GM12878 (cell line): ENCODE data around the gene CHCHD6.

ENCODE experiments used
- BACH1 ChIP-seq: fragments of 450-650 bp; IDR thresholded peaks from 2 replicates; pipeline ENCODE4 v1.6.1; 2017; ENCODE audit warnings: mild to moderate bottlenecking, borderline replicate concordance
- BMI1 ChIP-seq: fragments of 450-650 bp; IDR thresholded peaks from 2 replicates; pipeline ENCODE4 v1.6.1; 2016; ENCODE audit warnings: mild to moderate bottlenecking, moderate library complexity, borderline replicate concordance
- EZH2 ChIP-seq: IDR thresholded peaks from 2 replicates; pipeline ENCODE4 v1.6.1; 2012; ENCODE audit warnings: low read depth, mild to moderate bottlenecking, control low read depth, inconsistent platforms, low read length, borderline replicate concordance; ENCODE audit not compliant: control insufficient read depth
- FOXM1 ChIP-seq: IDR thresholded peaks from 2 replicates; pipeline ENCODE4 v1.6.1; 2012; ENCODE audit warnings: low read depth, mild to moderate bottlenecking, inconsistent platforms, low read length, moderate library complexity
- RAD21 ChIP-seq: IDR thresholded peaks from 2 replicates; pipeline ENCODE4 v1.6.1; 2011; ENCODE audit warnings: mild to moderate bottlenecking, low read depth, low read length, moderate library complexity; ENCODE audit not compliant: insufficient read depth
- SIX5 ChIP-seq: IDR thresholded peaks from 2 replicates; pipeline ENCODE4 v1.6.1; 2011; ENCODE audit warnings: mild to moderate bottlenecking, low read depth, low read length, moderate library complexity; ENCODE audit not compliant: severe bottlenecking
- SP1 ChIP-seq: IDR thresholded peaks from one replicate; pipeline ENCODE4 v1.6.1; 2011; ENCODE audit warnings: low read depth, low read length
- TF ChIP-seq, protein P1 (sequence below): IDR thresholded peaks from 2 replicates; pipeline ENCODE4 v1.6.1; 2011; ENCODE audit warnings: low read depth, low read length, improper control_type of control experiment, borderline replicate concordance
- TF ChIP-seq, protein P2 (sequence below), 3 experiments: IDR thresholded peaks in 2 of 3; conservative IDR thresholded peaks in 1 of 3; 2 replicates each; pipeline ENCODE4 v1.5.1; 2011; ENCODE audit warnings: low read depth in 3 of 3, low read length in 3 of 3, mild to moderate bottlenecking in 3 of 3, control low read depth in 2 of 3, moderate library complexity in 2 of 3, inconsistent platforms in 1 of 3, mixed read lengths in 1 of 3; ENCODE audit not compliant: control insufficient read depth in 2 of 3, insufficient read depth in 1 of 3; ENCODE audit errors: extremely low read depth in 1 of 3

DNA sequence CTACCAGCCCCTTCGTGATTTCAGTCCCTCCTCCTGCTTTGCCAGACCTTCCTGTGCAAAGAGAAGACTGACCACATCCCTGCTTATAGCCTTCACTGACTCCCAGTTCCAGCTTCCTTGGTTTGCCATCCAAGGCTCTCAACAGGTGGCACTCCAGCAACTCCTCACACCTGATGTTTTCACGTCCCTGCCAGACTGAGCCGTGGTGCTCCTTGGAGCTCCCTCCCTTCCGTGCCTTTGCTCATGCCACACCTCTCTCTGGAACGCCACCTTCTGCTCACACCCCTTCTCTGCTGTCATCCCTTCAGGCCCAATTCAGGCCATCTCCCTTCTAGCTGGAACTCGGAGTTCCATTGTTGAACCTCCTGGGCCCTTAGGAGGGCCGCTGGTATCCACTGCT, 12.0 kb downstream of the CHCHD6 start:
- TF ChIP-seq, protein P1, sequence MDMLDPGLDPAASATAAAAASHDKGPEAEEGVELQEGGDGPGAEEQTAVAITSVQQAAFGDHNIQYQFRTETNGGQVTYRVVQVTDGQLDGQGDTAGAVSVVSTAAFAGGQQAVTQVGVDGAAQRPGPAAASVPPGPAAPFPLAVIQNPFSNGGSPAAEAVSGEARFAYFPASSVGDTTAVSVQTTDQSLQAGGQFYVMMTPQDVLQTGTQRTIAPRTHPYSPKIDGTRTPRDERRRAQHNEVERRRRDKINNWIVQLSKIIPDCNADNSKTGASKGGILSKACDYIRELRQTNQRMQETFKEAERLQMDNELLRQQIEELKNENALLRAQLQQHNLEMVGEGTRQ: no peak
- TF ChIP-seq BACH1: no peak
- TF ChIP-seq FOXM1: no peak
- TF ChIP-seq, protein P2, sequence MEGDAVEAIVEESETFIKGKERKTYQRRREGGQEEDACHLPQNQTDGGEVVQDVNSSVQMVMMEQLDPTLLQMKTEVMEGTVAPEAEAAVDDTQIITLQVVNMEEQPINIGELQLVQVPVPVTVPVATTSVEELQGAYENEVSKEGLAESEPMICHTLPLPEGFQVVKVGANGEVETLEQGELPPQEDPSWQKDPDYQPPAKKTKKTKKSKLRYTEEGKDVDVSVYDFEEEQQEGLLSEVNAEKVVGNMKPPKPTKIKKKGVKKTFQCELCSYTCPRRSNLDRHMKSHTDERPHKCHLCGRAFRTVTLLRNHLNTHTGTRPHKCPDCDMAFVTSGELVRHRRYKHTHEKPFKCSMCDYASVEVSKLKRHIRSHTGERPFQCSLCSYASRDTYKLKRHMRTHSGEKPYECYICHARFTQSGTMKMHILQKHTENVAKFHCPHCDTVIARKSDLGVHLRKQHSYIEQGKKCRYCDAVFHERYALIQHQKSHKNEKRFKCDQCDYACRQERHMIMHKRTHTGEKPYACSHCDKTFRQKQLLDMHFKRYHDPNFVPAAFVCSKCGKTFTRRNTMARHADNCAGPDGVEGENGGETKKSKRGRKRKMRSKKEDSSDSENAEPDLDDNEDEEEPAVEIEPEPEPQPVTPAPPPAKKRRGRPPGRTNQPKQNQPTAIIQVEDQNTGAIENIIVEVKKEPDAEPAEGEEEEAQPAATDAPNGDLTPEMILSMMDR (IDR thresholded peaks at IDR 0.05 in 2 of 3, conservative IDR thresholded peaks at IDR 0.05 in 1 of 3; ENCODE audit: control insufficient read depth in 2 of 3, extremely low read depth in 1 of 3, insufficient read depth in 1 of 3, low read depth in 3 of 3, low read length in 3 of 3): no peak
- no peak for TF ChIP-seq EZH2
- TF ChIP-seq SP1: no peak
- no peak for TF ChIP-seq RAD21
- no peak for TF ChIP-seq SIX5
- no peak for TF ChIP-seq BMI1
